ENCODE results near the gene SNX2.

GRCh38 chr5:122874179-122874875 is 99.4 kb downstream of the SNX2 start:
- TF ChIP-seq CTCF (IDR thresholded peaks at IDR 0.05 in 4 of 5, conservative IDR thresholded peaks at IDR 0.05 in 1 of 5), result no peak
- TF ChIP-seq POLR2A (IDR thresholded peaks at IDR 0.05), result no peak
